Endometrial microvascular endothelial cells (primary cell): Measurements from ENCODE around the gene TUNAR. TPM values are rescaled to one million over a fixed set of nuclear protein-coding genes. Genes with fewer than 3 reads are reported as not detected.
"Not testable (repeated sequence)": the region's sequence is repeated elsewhere in the genome, so short reads cannot be mapped to it uniquely, and the experiment has no call there.

Experiments used
- in situ Hi-C: cut with HindIII; loops from 2 replicates; pipeline ENCODE4 v1.10.0; 2017; ENCODE audit warnings: low sequenced_read_pairs, low pct_unique_long_range_greater_than_20kb; ENCODE audit errors: inconsistent ontology term
- total RNA-seq: library from RNA; depleted of rRNA; stranded (reverse); fragments of >200 nt; gene quantifications from one replicate; pipeline ENCODE4 v1.2.3, GENCODE V29; 2015; ENCODE audit errors: inconsistent ontology term

The TUNAR gene
- total RNA-seq, 1 donor from 2014 or later, result not detected

DNA sequence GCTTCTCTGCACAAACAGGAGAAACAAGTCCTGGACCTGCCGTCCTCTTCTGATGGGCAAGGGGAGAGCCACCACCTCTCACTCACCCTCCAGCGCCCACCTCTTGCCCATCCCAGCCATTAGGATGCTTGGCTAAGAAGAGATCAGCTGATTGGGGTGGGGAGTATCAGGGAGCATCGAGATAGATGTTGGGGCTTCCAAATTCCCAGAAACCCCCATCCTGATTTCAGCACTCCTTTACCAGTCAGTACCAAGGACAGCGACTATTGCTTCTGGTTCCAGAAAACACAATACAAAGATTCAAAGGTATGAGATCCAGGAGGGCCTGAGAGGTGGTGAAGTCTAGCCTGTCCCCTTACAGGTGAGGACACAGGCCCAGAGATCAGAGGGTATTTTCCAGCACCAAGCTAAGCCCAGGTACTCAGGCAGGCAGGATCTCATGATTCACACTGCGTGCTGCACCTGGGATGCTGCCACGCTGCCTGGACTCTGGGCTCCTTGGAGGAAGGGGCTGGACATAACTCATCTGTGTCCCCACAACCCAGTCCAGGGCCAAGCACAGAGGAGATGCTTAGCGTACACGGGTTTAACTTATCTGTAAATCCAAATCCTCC lies 76.6 kb downstream of the TUNAR start:
- in situ Hi-C loops, result no loop called here

DNA sequence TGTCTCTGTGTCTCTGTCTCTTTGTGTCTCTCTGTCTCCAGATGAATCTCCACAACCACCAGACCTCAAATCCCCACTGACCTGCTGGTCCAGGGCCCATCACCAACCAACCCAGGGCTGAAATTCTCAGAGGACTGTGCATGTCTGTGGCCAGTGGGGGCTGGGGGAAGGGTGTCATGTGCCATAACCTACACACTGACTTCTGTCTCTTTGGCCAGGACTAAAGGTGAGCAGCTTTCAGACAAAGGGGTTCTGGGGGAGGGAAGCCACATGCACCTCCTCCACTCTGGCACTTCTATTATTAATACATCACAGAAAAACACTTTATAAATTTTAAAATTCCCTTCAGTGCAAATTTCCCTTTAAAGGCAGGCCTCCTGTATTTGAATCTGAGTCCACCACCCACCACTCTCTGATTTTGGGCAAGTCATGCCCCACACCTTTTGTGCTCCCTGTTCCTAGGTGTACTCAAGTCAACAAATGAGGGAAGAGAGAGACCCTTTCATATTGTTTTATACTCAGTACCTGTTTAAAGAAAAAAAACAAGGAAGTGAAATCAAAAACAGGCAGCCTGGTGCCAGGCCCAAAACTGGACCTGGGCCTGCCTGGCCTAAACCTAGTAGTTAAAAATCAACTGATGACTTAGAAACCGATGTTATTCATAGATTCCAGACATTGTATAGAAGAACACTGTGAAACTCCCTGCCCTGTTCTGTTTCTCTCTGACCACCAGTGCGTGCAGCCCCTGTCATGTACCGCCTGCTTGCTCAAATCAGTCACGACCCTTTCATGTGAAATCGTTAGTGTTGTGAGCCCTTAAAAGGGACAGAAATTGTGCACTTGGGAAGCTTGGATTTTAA lies 80.2 kb downstream of the TUNAR start:
- in situ Hi-C loops, result no loop called here

DNA sequence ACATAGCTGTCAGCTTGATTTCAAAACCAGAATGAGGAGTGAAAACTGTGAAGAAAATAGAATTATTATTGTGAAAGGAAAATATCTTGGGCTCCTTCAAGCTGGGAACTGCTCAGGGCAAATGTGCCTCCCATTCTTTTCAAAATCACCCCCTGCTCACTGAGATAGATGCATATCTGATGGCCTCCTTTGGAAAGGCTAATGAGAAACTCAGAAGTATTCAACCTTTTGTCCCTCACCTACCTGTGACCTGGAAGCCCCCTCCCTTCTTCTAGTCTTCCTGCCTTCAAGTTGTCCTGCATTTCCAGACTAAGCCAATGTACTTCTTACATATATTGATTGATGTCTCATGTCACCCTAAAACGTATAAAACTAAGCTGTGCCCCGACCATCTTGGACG lies 81.5 kb downstream of the TUNAR start:
- in situ Hi-C loops, result no loop called here

DNA sequence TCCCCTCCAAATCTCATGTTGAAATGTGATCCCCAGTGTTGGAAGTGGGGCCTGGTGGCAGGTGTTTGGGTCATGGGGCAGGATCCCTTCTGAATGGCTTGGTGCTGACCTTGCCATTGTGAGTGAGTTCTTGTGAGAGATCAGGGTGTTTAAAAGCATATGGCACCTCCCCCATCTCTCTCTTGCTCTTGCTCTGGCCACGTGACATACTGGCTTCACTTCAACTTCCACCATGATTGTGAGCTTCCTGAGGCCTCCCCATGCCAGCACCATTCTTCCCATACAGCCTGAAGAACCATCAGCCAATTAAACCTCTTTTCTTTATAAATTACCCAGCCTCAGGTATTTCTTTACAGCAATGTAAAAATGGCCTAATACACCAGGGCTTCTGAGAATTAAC lies 82.7 kb downstream of the TUNAR start:
- in situ Hi-C loops, result no loop called here

DNA sequence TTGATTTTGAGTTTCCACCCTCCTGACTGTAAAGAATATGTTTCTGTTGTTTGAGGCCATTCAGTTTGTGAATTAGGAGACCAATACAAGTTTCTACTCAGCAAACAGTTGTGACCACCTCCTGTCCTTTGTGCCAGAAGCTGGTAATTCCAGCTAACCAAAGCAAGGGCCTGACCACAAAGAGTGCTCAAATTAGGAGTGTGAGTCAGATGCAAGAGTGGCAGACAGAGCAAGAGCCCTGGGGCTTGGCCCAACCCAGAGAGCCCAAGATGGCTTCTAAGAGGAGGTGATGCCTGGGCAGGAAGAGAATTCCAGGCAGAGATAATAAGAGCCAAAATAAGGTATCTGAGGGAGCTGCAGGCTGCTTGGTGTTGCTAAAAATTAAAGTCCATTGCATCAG lies 84.8 kb downstream of the TUNAR start:
- in situ Hi-C loops, result no loop called here

DNA sequence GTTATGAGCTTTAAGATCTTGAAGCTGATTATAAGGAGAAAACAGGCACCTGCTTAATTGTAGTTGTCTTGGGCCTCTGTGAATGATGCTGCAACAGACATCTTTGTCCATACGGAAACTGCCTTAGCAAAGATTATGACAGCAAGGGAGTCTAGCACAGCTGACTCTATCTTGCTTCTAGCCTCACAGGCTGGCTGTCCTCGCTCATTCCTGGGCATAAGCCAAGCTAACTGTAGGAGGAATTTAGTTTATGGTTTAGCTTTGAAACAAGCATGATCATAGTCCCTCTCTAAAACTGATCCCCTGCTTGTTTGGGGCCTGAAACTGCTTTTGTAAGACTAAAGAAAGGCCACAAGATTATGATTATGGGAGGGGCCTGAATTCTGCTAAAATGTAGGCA lies 88.3 kb downstream of the TUNAR start:
- in situ Hi-C loops, result no loop called here

DNA sequence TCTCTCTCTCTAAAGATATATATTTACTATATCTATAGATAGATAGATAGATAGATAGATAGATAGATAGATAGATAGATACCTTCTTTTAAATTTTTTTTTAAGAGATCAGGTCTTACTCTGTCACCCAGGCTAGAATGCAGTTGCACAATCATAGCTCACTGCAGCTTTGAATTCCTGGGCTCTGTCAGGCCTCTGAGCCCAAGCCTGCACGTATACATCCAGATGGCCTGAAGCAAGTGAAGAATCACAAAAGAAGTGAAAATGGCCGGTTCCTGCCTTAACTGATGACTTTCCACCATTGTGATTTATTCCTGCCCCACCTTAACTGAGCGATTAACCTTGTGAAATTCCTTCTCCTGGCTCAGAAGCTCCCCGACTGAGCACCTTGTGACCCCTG lies 91.4 kb downstream of the TUNAR start:
- in situ Hi-C loops, result not testable (repeated sequence)

Other genes starting within 250 kb of the TUNAR start
- not detected for gene TCL1B, start 190.4 kb upstream of the TUNAR start, total RNA-seq
- gene TCL1A, start 162.7 kb upstream of the TUNAR start, total RNA-seq, result not detected
- 1.9 TPM for gene C14orf132, start 162.5 kb downstream of the TUNAR start, total RNA-seq